ENCODE measurements around the gene RGL1.

Gene RGL1

DNA sequence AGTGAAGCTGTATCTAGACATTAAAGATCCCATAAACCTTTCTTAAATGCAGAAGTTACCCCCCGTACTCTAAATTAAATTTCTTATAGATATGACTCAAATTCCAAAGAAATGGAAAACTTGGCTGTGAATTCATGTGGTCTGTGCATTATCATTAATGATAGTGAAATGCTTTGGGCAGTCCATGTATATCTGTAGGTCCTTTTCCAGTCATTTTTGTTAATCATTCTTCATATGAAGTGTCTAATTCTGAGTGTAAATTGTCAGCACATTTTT, 89.3 kb downstream of the RGL1 start:
- no peak for DNase-seq (ENCODE audit: low read depth)
- TF ChIP-seq CTCF (IDR thresholded peaks at IDR 0.05; ENCODE audit: low read depth, low read length, missing control alignments): no peak
- in situ Hi-C loops (cut with HindIII; ENCODE audit: low sequenced_read_pairs): no loop called here
- no peak overlapping the region for H3K4me3 ChIP-seq (ENCODE audit: low read depth, low read length)

DNA sequence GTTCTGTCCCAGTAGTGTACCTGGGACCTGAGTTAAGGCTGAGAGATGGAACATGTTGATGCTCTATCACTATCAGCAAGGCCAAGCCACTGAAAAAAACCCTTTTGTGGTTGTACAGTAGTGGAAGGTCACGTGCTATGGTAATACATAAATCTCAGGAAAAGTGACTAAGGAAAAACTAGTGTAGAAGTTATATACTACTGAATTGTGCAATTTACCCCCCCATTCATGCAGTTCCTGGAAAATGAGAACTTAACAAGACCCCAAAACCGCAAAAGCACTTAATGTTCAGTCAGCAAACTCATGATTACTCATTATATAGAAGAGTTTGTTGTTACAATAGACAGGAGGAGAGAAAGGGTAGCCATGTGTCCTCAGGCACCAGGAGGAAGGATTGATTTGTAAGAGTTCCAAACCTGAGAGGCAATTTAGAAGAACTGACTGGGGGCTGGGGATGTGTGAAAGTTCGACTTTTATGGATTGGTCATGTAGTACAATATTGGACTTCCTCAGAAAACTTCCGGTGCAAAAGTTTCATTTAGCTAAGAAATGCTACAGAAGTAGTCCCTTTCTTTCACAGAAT, 91.6 kb downstream of the RGL1 start:
- no peak for TF ChIP-seq CTCF (IDR thresholded peaks at IDR 0.05; ENCODE audit: low read depth, low read length, missing control alignments)
- in situ Hi-C loops (cut with HindIII; ENCODE audit: low sequenced_read_pairs): no loop called here
- no peak for DNase-seq (ENCODE audit: low read depth)

GRCh38 chr1:183898001-183898396, 93.1 kb downstream of the RGL1 start:
- DNase-seq (ENCODE audit: low read depth): no peak
- no peak overlapping the region for H3K4me3 ChIP-seq (ENCODE audit: low read depth, low read length)
- no peak for TF ChIP-seq CTCF (IDR thresholded peaks at IDR 0.05; ENCODE audit: low read depth, low read length, missing control alignments)
- in situ Hi-C loops (cut with HindIII; ENCODE audit: low sequenced_read_pairs): no loop called here

More for the DNA sequence above, 91.6 kb downstream of the RGL1 start:
- no peak overlapping the region for H3K4me3 ChIP-seq (ENCODE audit: low read depth, low read length)

- H3K4me3 ChIP-seq (ENCODE audit: low read depth, low read length): no peak overlapping the region
- in situ Hi-C loops (cut with HindIII; ENCODE audit: low sequenced_read_pairs): no loop called here
- no peak for TF ChIP-seq CTCF (IDR thresholded peaks at IDR 0.05; ENCODE audit: low read depth, low read length, missing control alignments)
Measured at GRCh38 chr1:183898610-183899009, 93.7 kb downstream of the RGL1 start.

DNA sequence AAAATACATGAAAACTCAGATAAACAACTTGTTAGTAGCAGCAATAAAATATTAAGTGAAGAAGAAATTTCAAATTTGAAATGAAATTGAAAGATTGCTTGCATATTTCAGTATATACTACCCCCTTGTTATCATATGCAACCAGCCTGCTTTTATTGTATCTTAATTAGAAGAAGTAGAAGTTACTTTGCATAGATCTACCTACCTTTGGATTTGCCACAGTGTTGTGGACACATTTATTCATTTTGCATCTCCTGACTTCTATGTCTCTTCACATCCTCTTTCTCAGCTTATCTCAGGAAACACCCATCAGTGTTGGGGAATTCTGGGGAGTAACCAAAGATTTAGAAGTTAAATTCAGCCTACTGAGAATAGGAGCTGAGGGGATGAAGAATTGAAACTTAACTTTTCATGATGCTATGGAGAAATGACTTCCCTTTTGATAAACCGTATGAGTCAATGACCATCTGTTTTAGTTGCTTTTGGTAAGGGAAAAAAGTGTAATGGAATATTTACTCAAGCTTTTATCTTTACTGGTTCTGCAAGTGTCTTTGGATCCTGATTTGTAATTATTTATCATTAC, 96.9 kb downstream of the RGL1 start:
- H3K4me3 ChIP-seq (ENCODE audit: low read depth, low read length): no peak overlapping the region
- TF ChIP-seq CTCF (IDR thresholded peaks at IDR 0.05; ENCODE audit: low read depth, low read length, missing control alignments): no peak
- in situ Hi-C loops (cut with HindIII; ENCODE audit: low sequenced_read_pairs): no loop called here
- no peak for DNase-seq (ENCODE audit: low read depth)

More at GRCh38 chr1:183898610-183899009, 93.7 kb downstream of the RGL1 start:
- no peak for DNase-seq (ENCODE audit: low read depth)

DNA sequence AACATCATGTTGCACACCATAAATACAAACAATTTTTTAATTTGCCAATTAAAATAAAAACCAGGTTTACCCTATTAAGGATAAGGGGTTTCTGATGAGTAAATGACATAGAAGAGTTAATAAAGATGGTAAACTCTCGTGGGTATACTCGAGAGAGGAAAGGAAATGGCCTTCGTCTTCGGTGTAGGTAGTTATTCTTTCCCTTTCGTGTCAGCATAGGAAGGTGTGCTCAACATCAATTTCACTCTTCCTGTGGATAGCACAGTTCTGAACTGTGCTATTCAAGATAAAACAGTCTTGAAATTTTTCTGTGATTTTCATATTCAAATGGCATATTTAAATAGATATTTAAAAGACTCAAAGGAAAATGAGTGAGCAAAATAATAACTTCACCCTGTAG, 98.2 kb downstream of the RGL1 start:
- no peak for DNase-seq (ENCODE audit: low read depth)
- TF ChIP-seq CTCF (IDR thresholded peaks at IDR 0.05; ENCODE audit: low read depth, low read length, missing control alignments): no peak
- no peak overlapping the region for H3K4me3 ChIP-seq (ENCODE audit: low read depth, low read length)
- in situ Hi-C loops (cut with HindIII; ENCODE audit: low sequenced_read_pairs): no loop called here
